BE2C (cell line): ENCODE data around the gene ASAP2.

Experiments
- DNase-seq: peaks from one replicate; pipeline ENCODE4 v3.0.0-alpha.2; 2020
- H3K27me3 ChIP-seq: fragments of 250-450 bp; sonication (Bioruptor Pico); 2 replicates; pipeline ENCODE4 v1.5.1; 2020; ENCODE audit warnings: mild to moderate bottlenecking
- H3K36me3 ChIP-seq: fragments of 250-450 bp; sonication (Bioruptor Pico); 2 replicates; pipeline ENCODE4 v1.5.1; 2020; ENCODE audit warnings: mild to moderate bottlenecking
- H3K4me1 ChIP-seq: fragments of 250-450 bp; sonication (Bioruptor Pico); 2 replicates; pipeline ENCODE4 v1.5.1; 2020
- H3K4me3 ChIP-seq: 2 replicates; pipeline ENCODE4 v1.5.1; 2011; ENCODE audit warnings: low read depth, low read length
- H3K9me3 ChIP-seq: fragments of 250-450 bp; sonication (Bioruptor Pico); 2 replicates; pipeline ENCODE4 v1.5.1; 2020
- TF ChIP-seq, protein P1 (sequence below): IDR thresholded peaks from 2 replicates; pipeline ENCODE4 v1.5.1; 2012; ENCODE audit warnings: mild to moderate bottlenecking, low read depth, low read length

ASAP2 gene

DNA sequence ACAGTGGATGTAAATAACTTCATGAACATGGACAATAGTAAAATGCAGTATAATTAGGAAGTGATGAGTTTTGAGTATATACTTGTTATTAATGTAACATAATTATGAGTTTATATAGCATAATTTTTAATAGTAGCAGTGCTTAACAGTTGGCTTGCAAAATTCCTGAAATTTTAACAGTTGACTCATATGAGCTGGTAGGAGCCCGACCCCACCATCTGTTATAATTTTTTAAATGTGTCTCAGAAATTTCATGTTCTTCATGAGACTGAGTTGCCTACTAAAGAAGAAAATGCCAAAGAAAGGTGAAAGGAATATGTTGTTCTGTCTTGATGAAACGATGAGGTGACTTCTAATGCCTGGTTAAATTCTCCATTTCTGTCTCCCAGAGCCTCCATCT lies 154.1 kb downstream of the ASAP2 start:
- no peaks in the 10 kb centered on the region for H3K4me1 ChIP-seq
- H3K9me3 ChIP-seq = no peaks in the 10 kb centered on the region
- H3K4me3 ChIP-seq = no peak overlapping the region
- no peaks in the 10 kb centered on the region; the same call in 1 of the 2 replicates for H3K36me3 ChIP-seq
- no peaks in the 10 kb centered on the region for H3K27me3 ChIP-seq
- TF ChIP-seq, protein P1, sequence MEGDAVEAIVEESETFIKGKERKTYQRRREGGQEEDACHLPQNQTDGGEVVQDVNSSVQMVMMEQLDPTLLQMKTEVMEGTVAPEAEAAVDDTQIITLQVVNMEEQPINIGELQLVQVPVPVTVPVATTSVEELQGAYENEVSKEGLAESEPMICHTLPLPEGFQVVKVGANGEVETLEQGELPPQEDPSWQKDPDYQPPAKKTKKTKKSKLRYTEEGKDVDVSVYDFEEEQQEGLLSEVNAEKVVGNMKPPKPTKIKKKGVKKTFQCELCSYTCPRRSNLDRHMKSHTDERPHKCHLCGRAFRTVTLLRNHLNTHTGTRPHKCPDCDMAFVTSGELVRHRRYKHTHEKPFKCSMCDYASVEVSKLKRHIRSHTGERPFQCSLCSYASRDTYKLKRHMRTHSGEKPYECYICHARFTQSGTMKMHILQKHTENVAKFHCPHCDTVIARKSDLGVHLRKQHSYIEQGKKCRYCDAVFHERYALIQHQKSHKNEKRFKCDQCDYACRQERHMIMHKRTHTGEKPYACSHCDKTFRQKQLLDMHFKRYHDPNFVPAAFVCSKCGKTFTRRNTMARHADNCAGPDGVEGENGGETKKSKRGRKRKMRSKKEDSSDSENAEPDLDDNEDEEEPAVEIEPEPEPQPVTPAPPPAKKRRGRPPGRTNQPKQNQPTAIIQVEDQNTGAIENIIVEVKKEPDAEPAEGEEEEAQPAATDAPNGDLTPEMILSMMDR = no peak
- DNase-seq = no peak

DNA sequence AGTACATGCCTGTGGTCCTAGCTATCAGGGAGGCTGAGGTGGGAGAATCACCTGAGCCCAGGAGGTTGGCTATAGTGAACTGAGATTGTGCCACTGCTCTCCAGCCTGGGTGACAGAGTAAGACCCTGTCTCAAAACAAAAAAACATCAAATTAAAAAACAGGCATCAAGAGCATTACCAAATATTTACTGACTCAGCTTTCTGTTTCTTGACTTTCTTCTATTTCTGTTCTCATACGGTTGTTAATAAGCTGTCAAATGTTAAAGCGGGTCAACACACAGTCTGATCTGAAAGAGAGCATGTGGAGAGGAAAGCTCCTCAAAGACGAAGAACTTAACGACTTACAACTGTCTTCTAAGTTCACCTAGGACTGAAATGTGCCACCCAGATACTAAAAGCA lies 157.8 kb downstream of the ASAP2 start:
- no peaks in the 10 kb centered on the region for H3K27me3 ChIP-seq
- DNase-seq = no peak
- H3K36me3 ChIP-seq = peaks cover 2% of the 10 kb centered on the region; the same call in 1 of the 2 replicates
- no peak overlapping the region for H3K4me3 ChIP-seq
- TF ChIP-seq, protein P1 = no peak
- no peaks in the 10 kb centered on the region for H3K4me1 ChIP-seq
- no peaks in the 10 kb centered on the region for H3K9me3 ChIP-seq

DNA sequence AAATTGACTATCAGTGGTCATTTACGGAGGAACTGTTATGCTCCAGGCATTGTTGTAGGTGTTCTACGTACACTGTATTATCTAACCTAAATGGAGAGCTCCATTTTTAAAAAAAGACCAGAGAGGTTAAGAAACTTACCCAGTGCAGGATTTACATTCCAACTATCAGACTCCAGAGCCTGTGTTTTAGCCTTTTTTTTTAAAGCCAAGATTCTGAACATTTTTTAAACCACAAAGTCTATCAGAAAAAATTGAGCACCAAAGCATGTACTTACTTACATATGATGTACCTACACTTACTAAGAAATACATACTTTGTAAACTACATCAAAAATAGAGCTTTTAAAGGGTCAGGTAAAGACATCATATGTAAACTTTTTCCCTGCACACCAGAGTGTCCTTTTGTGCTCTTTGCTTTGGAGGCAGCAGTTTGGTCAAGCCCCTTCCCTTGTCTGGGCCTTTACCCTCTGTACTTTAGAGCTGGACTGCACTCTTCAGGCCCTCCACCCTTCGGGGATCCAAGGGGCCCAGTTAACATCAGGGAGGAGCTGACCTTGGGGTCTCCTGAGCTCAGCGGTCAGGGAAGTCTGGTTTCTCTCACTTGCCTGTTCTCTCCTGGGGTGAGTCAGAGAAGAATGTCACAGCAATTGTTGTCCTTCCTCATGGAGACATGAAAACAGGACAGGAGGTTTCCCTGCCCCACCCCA lies 158.3 kb downstream of the ASAP2 start:
- Histone ChIP-seq H3K4me3 (no peak overlapping the region), H3K27me3 (no peaks in the 10 kb centered on the region), H3K9me3 (no peaks in the 10 kb centered on the region), H3K4me1 (no peaks in the 10 kb centered on the region), H3K36me3 (peaks cover 2% of the 10 kb centered on the region; the same call in 1 of the 2 replicates)
- TF ChIP-seq, protein P1 = no peak
- no peak for DNase-seq

DNA sequence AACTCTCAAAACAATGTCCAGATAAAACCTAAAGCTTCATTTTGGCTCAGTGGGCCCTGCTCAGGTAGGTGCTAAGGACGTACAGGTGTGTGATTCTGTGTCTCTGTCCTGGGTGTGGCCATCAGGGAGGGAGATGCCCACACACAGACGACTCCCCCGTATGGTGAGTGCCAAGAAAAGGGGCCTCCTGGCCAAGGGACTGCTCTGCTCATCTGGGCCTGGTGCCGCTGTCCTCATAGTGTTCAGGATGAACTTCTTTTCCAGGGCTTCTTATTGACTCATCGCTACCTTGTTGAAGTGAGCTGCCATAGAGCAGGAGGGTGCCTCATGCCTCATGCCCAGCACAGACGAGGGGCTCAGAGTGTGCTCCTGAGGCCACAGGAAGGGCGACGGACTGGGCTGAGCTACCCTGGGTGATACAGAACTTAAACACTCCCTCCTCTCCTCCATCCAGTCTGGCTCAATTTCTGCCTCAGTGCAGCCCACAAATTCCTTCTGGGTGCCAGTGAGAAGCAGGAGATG lies 158.9 kb downstream of the ASAP2 start:
- no peak for DNase-seq

DNA sequence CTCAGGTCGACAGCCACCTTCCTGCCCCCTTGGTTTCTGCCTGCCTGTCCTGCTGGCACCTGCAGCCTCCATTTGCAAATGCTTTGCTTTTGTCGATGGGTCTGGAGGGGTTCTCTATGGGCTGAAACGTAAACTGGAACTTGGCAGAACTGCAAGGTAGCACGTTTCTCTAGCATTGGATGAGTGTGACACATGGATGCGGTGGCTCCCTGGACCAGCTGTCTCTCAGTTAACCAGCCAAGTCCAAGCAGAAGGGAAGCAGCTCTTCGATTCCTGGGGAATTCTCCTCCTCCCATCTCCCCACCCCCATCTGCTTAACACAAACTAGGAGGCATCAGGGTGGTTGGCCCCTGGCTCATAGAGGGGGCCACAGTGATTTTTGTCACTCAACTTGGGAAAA lies 159.4 kb downstream of the ASAP2 start:
- Histone ChIP-seq H3K4me3 (no peak overlapping the region), H3K4me1 (no peaks in the 10 kb centered on the region), H3K36me3 (0 out of 2 replicates have a peak, but pooled peaks cover 2% of the 10 kb centered on the region), H3K9me3 (no peaks in the 10 kb centered on the region), H3K27me3 (no peaks in the 10 kb centered on the region)
- TF ChIP-seq, protein P1 = no peak
- no peak for DNase-seq

More for the DNA sequence above, 158.9 kb downstream of the ASAP2 start:
- H3K4me3 ChIP-seq = no peak overlapping the region
- TF ChIP-seq, protein P1 = no peak
- H3K9me3 ChIP-seq = no peaks in the 10 kb centered on the region
- H3K36me3 ChIP-seq = 0 out of 2 replicates have a peak, but pooled peaks cover 2% of the 10 kb centered on the region
- no peaks in the 10 kb centered on the region for H3K4me1 ChIP-seq
- H3K27me3 ChIP-seq = no peaks in the 10 kb centered on the region

DNA sequence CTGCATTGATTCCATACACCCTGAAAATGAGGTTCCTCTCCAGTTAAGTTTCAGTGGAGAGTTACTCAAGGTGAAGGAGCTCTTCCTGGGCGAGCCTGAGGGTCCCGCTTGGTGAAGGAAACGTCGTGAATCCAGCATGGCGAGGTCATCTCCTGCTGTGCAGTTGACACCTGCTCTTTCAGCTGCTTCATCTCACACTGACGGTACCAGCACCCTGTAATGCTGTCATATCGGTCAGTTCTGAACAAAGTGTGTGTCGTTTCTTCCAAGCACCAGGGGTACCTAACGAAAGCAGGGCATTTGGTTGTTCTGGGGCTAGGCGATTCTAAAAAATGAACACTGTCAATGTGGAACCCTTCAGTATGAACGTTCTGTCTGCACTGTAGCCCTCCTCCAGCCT lies 164.1 kb downstream of the ASAP2 start:
- H3K36me3 ChIP-seq = 0 out of 2 replicates have a peak, but pooled peaks cover 2% of the 10 kb centered on the region

More for the DNA sequence above, 164.1 kb downstream of the ASAP2 start:
- Histone ChIP-seq H3K27me3 (no peaks in the 10 kb centered on the region), H3K4me1 (no peaks in the 10 kb centered on the region), H3K9me3 (no peaks in the 10 kb centered on the region), H3K4me3 (no peak overlapping the region)
- TF ChIP-seq, protein P1 = no peak
- no peak for DNase-seq
